IMR-90 (cell line): ENCODE results near the gene DENND1B. TPM values are rescaled to one million over a fixed set of nuclear protein-coding genes. Genes with fewer than 3 reads are reported as not detected.

Source experiments
- ATAC-seq: fragments of 200-7000 bp; cut with Tn5 transposase; 2 replicates; pipeline ENCODE4 v1.9.1; 2020; ENCODE audit warnings: low read depth, mild to moderate bottlenecking, moderate library complexity
- BruUV-seq: library from RNA; stranded (reverse); fragments of 400-500 nt; replicated peaks from 2 replicates; lab custom pipeline; 2021; lab: Mats Ljungman, UMichigan
- CTCF ChIA-PET: fragments of 300-600 bp; formaldehyde crosslinking; extraction: SDS; loops from one replicate; lab custom pipeline; 2021; ENCODE audit warnings: antibody characterized with exemption; lab: Yijun Ruan, JAX
- POLR2A ChIA-PET: fragments of 300-600 bp; sonication (Branson Sonifier 250); formaldehyde crosslinking; loops from one replicate; lab custom pipeline; 2022; ENCODE audit warnings: antibody characterized with exemption; ENCODE audit not compliant: unreplicated experiment; lab: Charles Lee
- DNase-seq: peaks from one replicate; pipeline ENCODE4 v3.0.0; 2013
- H2AFZ ChIP-seq: replicated peaks from 2 replicates; pipeline ENCODE3; 2013; ENCODE audit warnings: low read length, mild to moderate bottlenecking; ENCODE audit not compliant: poor library complexity
- H2AK5ac ChIP-seq: 2 replicates; pipeline ENCODE4 v1.6.1; 2013; ENCODE audit warnings: low read depth, low read length, inconsistent platforms
- H2AK9ac ChIP-seq: replicated peaks from 2 replicates; pipeline ENCODE3; 2013; ENCODE audit warnings: mild to moderate bottlenecking, low read depth, low read length, moderate library complexity; ENCODE audit not compliant: poor library complexity
- H2BK120ac ChIP-seq: 2 replicates; pipeline ENCODE4 v1.6.1; 2013; ENCODE audit warnings: low read depth, low read length, inconsistent platforms
- H2BK15ac ChIP-seq: 3 replicates; pipeline ENCODE4 v1.6.1; 2013; ENCODE audit warnings: low read depth, low read length, inconsistent platforms
- H2BK20ac ChIP-seq: 2 replicates; pipeline ENCODE4 v1.6.1; 2013; ENCODE audit warnings: low read depth, mild to moderate bottlenecking, inconsistent platforms, low read length, moderate library complexity
- H2BK5ac ChIP-seq: 2 replicates; pipeline ENCODE4 v1.6.1; 2013; ENCODE audit warnings: mild to moderate bottlenecking, low read depth, low read length, inconsistent platforms; ENCODE audit not compliant: poor library complexity, severe bottlenecking
- H3K14ac ChIP-seq: replicated peaks from 2 replicates; pipeline ENCODE4 v1.6.1; 2013; ENCODE audit warnings: low read depth, low read length, inconsistent platforms
- H3K18ac ChIP-seq: 2 replicates; pipeline ENCODE4 v1.6.1; 2013; ENCODE audit warnings: low read depth, low read length, control low read depth
- H3K23ac ChIP-seq: 2 replicates; pipeline ENCODE4 v1.6.1; 2013; ENCODE audit warnings: low read depth, low read length, inconsistent platforms
- H3K27ac ChIP-seq: 2 replicates; pipeline ENCODE4 v1.5.1; 2013; ENCODE audit warnings: mild to moderate bottlenecking, control low read depth, low read length; ENCODE audit not compliant: insufficient read depth
- H3K27me3 ChIP-seq: 2 replicates; pipeline ENCODE4 v1.6.1; 2013; ENCODE audit warnings: low read length; ENCODE audit not compliant: control insufficient read depth, insufficient read depth
- H3K36me3 ChIP-seq: 2 replicates; pipeline ENCODE4 v1.6.1; 2013; ENCODE audit warnings: low read length, mixed read lengths; ENCODE audit not compliant: control insufficient read depth, insufficient read depth
- H3K4ac ChIP-seq: 2 replicates; pipeline ENCODE4 v1.6.1; 2013; ENCODE audit warnings: low read depth, low read length, inconsistent platforms
- H3K4me1 ChIP-seq: 2 replicates; pipeline ENCODE4 v1.6.1; 2013; ENCODE audit warnings: low read length, mixed read lengths; ENCODE audit not compliant: control insufficient read depth, insufficient read depth
- H3K4me2 ChIP-seq: 2 replicates; pipeline ENCODE4 v1.6.1; 2013; ENCODE audit warnings: low read depth, mild to moderate bottlenecking, control low read depth, low read length, moderate library complexity
- H3K4me3 ChIP-seq: 2 replicates; pipeline ENCODE4 v1.5.1; 2013; ENCODE audit warnings: low read depth, mild to moderate bottlenecking, control low read depth, low read length, moderate library complexity; ENCODE audit not compliant: insufficient read depth
- H3K56ac ChIP-seq: 2 replicates; pipeline ENCODE4 v1.6.1; 2013; ENCODE audit warnings: low read length, inconsistent platforms; ENCODE audit not compliant: insufficient read depth; ENCODE audit errors: extremely low read depth
- H3K79me1 ChIP-seq, 2 experiments: 2 replicates each; pipeline ENCODE4 v1.6.1; 2013; ENCODE audit warnings: low read length in 2 of 2, inconsistent platforms in 1 of 2, low read depth in 1 of 2
- H3K9ac ChIP-seq: 2 replicates; pipeline ENCODE4 v1.6.1; 2013; ENCODE audit warnings: low read depth, low read length, control low read depth
- H3K9me1 ChIP-seq: 2 replicates; pipeline ENCODE4 v1.6.1; 2013; ENCODE audit warnings: low read length, inconsistent platforms; ENCODE audit not compliant: insufficient read depth
- H3K9me3 ChIP-seq: 2 replicates; pipeline ENCODE4 v1.6.1; 2013; ENCODE audit warnings: low read length; ENCODE audit not compliant: control insufficient read depth, insufficient read depth
- H4K20me1 ChIP-seq: 2 replicates; pipeline ENCODE4 v1.6.1; 2013; ENCODE audit warnings: low read length, inconsistent platforms; ENCODE audit not compliant: insufficient read depth
- H4K5ac ChIP-seq: 2 replicates; pipeline ENCODE4 v1.6.1; 2013; ENCODE audit warnings: mild to moderate bottlenecking, low read depth, low read length, control low read depth
- H4K8ac ChIP-seq, 2 experiments: 2 replicates each; pipeline ENCODE4 v1.6.1; 2013; ENCODE audit warnings: low read depth in 2 of 2, low read length in 2 of 2, control low read depth in 1 of 2, inconsistent platforms in 1 of 2
- H4K91ac ChIP-seq: 2 replicates; pipeline ENCODE4 v1.6.1; 2013; ENCODE audit warnings: low read depth, low read length, inconsistent platforms; ENCODE audit not compliant: insufficient read depth
- CEBPB ChIP-seq: IDR thresholded peaks from 2 replicates; pipeline ENCODE4 v1.6.1; 2012; ENCODE audit warnings: low read depth, low read length, improper control_type of control experiment
- CHD1 ChIP-seq: IDR thresholded peaks from 2 replicates; pipeline ENCODE4 v1.6.1; 2012; ENCODE audit warnings: low read depth, low read length, improper control_type of control experiment
- NFE2L2 ChIP-seq: fragments of 150-350 bp; IDR thresholded peaks from 2 replicates; pipeline ENCODE4 v1.6.1; 2016; ENCODE audit warnings: low read depth, mild to moderate bottlenecking, low read length
- WGBS, 2 experiments: methylation state at CpG; one replicate each; pipeline versions ENCODE4 v1.1.5 to v1.1.7; 2013; ENCODE audit warnings: missing lambda C conversion rate in 2 of 2; ENCODE audit not compliant: insufficient read length in 1 of 2; ENCODE audit errors: extremely low coverage in 2 of 2; 5-methylcytosine and 5-hydroxymethylcytosine counted together
- dilution Hi-C: fragments of 300-500 bp; cut with HindIII; formaldehyde crosslinking; loops from one replicate; pipeline ENCODE4 v1.14.3; 2018; ENCODE audit warnings: low sequenced_read_pairs; ENCODE audit not compliant: unreplicated experiment
- in situ Hi-C: fragments of 300-500 bp; cut with MboI; formaldehyde crosslinking; loops from 3 replicates; pipeline ENCODE4 v1.14.3; 2019; ENCODE audit warnings: low sequenced_read_pairs, inconsistent platforms, mixed read lengths
- intact Hi-C: fragments of 100-400 bp; cut with micrococcal nuclease; formaldehyde crosslinking; loops from 2 replicates; pipeline ENCODE4 v1.10.0; 2022
- polyA plus RNA-seq, 3 experiments: library from polyadenylated mRNA; depleted of rRNA; stranded (reverse); fragments of >200 nt; gene quantifications; 2 replicates each; pipeline ENCODE4 v1.2.3, GENCODE V29; 2012; ENCODE audit warnings: low replicate concordance in 1 of 3
- total RNA-seq: library from RNA; depleted of rRNA; stranded (reverse); fragments of >200 nt; gene quantifications from 2 replicates; pipeline ENCODE4 v1.2.3, GENCODE V29; 2012
- TF ChIP-seq, protein P1 (sequence below): fragments of 150-350 bp; IDR thresholded peaks from 2 replicates; pipeline ENCODE4 v1.6.1; 2016; ENCODE audit warnings: low read depth, mild to moderate bottlenecking, low read length, moderate library complexity, borderline replicate concordance

The DENND1B gene
- total and polyA plus RNA-seq, 2 of the 4 experiments (the other 2 are of a cell fraction), result 4.0 to 24.2 TPM

DNA sequence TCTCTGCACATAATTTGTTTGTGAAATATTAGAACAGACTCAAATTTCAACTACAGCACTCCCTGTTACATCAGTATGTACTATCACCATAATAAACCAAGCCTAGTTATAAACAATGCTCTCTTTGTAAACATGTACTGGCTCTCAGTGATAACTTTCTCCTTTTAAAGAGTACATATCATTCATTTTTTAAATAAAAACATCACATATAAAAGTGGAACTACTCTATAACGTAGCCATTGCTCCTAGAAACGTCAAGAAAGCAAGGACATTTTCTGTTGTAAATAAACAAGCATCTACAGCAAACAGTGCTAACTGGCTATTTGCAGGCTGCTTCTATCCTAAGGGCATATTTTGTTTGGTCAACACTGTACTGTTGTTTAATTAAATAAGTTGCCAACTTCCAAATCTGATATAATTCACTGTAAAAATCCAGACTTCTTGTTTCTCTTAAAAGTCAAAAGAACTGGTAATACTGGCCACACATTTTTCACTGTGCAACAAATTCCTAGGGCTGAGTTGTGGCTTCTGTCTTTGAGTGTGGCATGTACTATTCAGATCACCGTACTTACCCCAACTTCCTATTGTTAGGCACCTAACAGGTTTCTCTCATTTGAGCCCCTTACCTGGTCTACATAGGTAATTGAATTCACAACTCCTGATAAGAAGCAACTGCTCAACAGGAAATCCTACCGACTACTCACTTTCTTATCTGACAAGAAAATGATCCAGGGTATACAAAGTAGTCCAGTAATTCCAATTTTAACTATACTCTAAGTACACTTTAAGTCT, 111.9 kb downstream of the DENND1B start:
- TF ChIP-seq CEBPB (no peak), CHD1 (no peak), NFE2L2 (no peak)
- TF ChIP-seq, protein P1, sequence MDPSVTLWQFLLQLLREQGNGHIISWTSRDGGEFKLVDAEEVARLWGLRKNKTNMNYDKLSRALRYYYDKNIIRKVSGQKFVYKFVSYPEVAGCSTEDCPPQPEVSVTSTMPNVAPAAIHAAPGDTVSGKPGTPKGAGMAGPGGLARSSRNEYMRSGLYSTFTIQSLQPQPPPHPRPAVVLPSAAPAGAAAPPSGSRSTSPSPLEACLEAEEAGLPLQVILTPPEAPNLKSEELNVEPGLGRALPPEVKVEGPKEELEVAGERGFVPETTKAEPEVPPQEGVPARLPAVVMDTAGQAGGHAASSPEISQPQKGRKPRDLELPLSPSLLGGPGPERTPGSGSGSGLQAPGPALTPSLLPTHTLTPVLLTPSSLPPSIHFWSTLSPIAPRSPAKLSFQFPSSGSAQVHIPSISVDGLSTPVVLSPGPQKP, result no peak
- no peak overlapping the region for H4K5ac ChIP-seq
- H3K36me3 ChIP-seq, result no peaks in the 10 kb centered on the region
- no peak overlapping the region for H2BK20ac ChIP-seq
- H3K4ac ChIP-seq, result no peak overlapping the region
- H3K23ac ChIP-seq, result no peak overlapping the region
- POLR2A ChIA-PET, result no interaction called here
- intact Hi-C loops (no loop called here), in situ Hi-C loops (no loop called here), dilution Hi-C loops (no loop called here)
- H3K9me3 ChIP-seq, result no peaks in the 10 kb centered on the region
- no peak overlapping the region for H2BK5ac ChIP-seq
- H4K91ac ChIP-seq, result no peak overlapping the region
- no peaks in the 10 kb centered on the region; a peak in 2 of 4 replicates for H3K79me1 ChIP-seq
- H3K14ac ChIP-seq, result no peak overlapping the region
- no TSS peak for BruUV-seq
- ATAC-seq (no peak), DNase-seq (no peak)
- no peaks in the 10 kb centered on the region for H4K20me1 ChIP-seq
- H2AFZ ChIP-seq, result no peak overlapping the region
- no peak overlapping the region for H3K4me3 ChIP-seq
- no peaks in the 10 kb centered on the region; the same call in 1 of the 2 replicates for H3K4me1 ChIP-seq
- peak overlapping the region; percentile 40; the same call in 1 of the 2 replicates for H3K4me2 ChIP-seq
- no peak overlapping the region for H2AK5ac ChIP-seq
- no peak overlapping the region for H3K27ac ChIP-seq
- H3K56ac ChIP-seq, result no peak overlapping the region
- H2BK120ac ChIP-seq, result no peak overlapping the region
- no peak overlapping the region for H2AK9ac ChIP-seq
- CTCF ChIA-PET, result no interaction called here
- no peaks in the 10 kb centered on the region for H3K9me1 ChIP-seq
- H3K27me3 ChIP-seq, result no peaks in the 10 kb centered on the region
- no CpG with 5 or more reads among the region's 4 CpGs for WGBS, 2 experiments
- H3K9ac ChIP-seq, result no peak overlapping the region
- no peak overlapping the region for H3K18ac ChIP-seq
- no peak overlapping the region for H2BK15ac ChIP-seq
- H4K8ac ChIP-seq, result peak overlapping the region in 1 of 2 experiments; percentile 21; a peak in 1 of 4 replicates
